Panc1 (cell line): ENCODE measurements around the gene CFAP299. TPM values are rescaled to one million over a fixed set of nuclear protein-coding genes. Genes with fewer than 3 reads are reported as not detected.
A peak's percentile ranks its signal among the peaks of the same experiment; 100 is the strongest.

ENCODE experiments used
- ATAC-seq: fragments of 200-7000 bp; cut with Tn5 transposase; 2 replicates; pipeline ENCODE4 v1.9.1; 2020; ENCODE audit warnings: mild to moderate bottlenecking, moderate library complexity
- BruUV-seq: library from RNA; stranded (reverse); fragments of 400-500 nt; replicated peaks from 2 replicates; lab custom pipeline; 2021; lab: Mats Ljungman, UMichigan
- CTCF ChIA-PET: fragments of 300-600 bp; sonication (Branson Sonifier 250); formaldehyde crosslinking; loops from one replicate; lab custom pipeline; 2022; ENCODE audit warnings: antibody characterized with exemption; lab: Charles Lee
- POLR2A ChIA-PET: fragments of 300-600 bp; sonication (Branson Sonifier 250); formaldehyde crosslinking; loops from one replicate; lab custom pipeline; 2022; ENCODE audit warnings: antibody characterized with exemption; lab: Charles Lee
- DNase-seq: peaks from one replicate; pipeline ENCODE4 v3.0.0-alpha.2; 2010; ENCODE audit warnings: low read depth, low spot score
- H3K27ac ChIP-seq: 2 replicates; pipeline ENCODE4 v1.5.1; 2011; ENCODE audit warnings: mild to moderate bottlenecking, low read length, inconsistent platforms
- H3K27me3 ChIP-seq: fragments of 200-500 bp; sonication (Bioruptor generic); 2 replicates; pipeline ENCODE4 v1.6.0; 2014; ENCODE audit warnings: low read length, inconsistent platforms; ENCODE audit not compliant: control insufficient read depth, insufficient read depth
- H3K36me3 ChIP-seq: fragments of 200-500 bp; sonication (Bioruptor generic); 2 replicates; pipeline ENCODE4 v1.5.1; 2014; ENCODE audit warnings: inconsistent platforms, mild to moderate bottlenecking, low read length, moderate library complexity; ENCODE audit not compliant: control insufficient read depth, insufficient read depth
- H3K4me1 ChIP-seq: 2 replicates; pipeline ENCODE4 v1.5.1; 2011; ENCODE audit warnings: inconsistent platforms, mild to moderate bottlenecking, low read length, moderate library complexity; ENCODE audit not compliant: control insufficient read depth, insufficient read depth
- H3K4me3 ChIP-seq, 2 experiments: 2 replicates each; pipeline ENCODE4 v1.5.1; 2011 to 2012; ENCODE audit warnings: low read depth in 2 of 2, low read length in 2 of 2, mild to moderate bottlenecking in 2 of 2, inconsistent platforms in 1 of 2, moderate library complexity in 1 of 2
- H3K9me3 ChIP-seq: fragments of 200-500 bp; sonication (Bioruptor generic); 2 replicates; pipeline ENCODE4 v1.5.1; 2014; ENCODE audit warnings: low read depth, mild to moderate bottlenecking, inconsistent platforms, low read length, moderate library complexity; ENCODE audit not compliant: control insufficient read depth, insufficient read depth
- CTCF ChIP-seq: fragments of 450-650 bp; IDR thresholded peaks from 2 replicates; pipeline ENCODE4 v1.5.1; 2017; ENCODE audit warnings: mild to moderate bottlenecking
- POLR2AphosphoS5 ChIP-seq: IDR thresholded peaks from 2 replicates; pipeline ENCODE4 v1.6.1; 2012; ENCODE audit warnings: mild to moderate bottlenecking, low read depth, low read length, moderate library complexity
- REST ChIP-seq, 2 experiments: IDR thresholded peaks; 2 replicates each; pipeline ENCODE4 v1.6.1; 2011 to 2012; ENCODE audit warnings: low read depth in 2 of 2, control low read depth in 1 of 2, low read length in 1 of 2, mild to moderate bottlenecking in 1 of 2, moderate library complexity in 1 of 2; ENCODE audit not compliant: insufficient read depth in 1 of 2
- SIN3A ChIP-seq: IDR thresholded peaks from 2 replicates; pipeline ENCODE4 v1.6.1; 2012; ENCODE audit warnings: low read depth, mild to moderate bottlenecking, low read length, moderate library complexity, borderline replicate concordance; ENCODE audit not compliant: insufficient read depth
- TCF7L2 ChIP-seq: IDR thresholded peaks from 2 replicates; pipeline ENCODE4 v1.6.1; 2011; ENCODE audit warnings: mild to moderate bottlenecking, low read depth, low read length, inconsistent platforms
- in situ Hi-C: cut with HindIII; loops from 2 replicates; pipeline ENCODE4 v1.10.0; 2016; ENCODE audit warnings: low sequenced_read_pairs, low pct_unique_long_range_greater_than_20kb
- intact Hi-C: fragments of 100-400 bp; cut with micrococcal nuclease; formaldehyde crosslinking; loops from one replicate; pipeline ENCODE4 v1.10.0; 2022; ENCODE audit not compliant: unreplicated experiment
- total RNA-seq: library from RNA; stranded (reverse); gene quantifications from one replicate; pipeline ENCODE4 v1.2.1, GENCODE V29; 2021; ENCODE audit not compliant: unreplicated experiment

CFAP299 gene
- total RNA-seq, 1 experiment from 2014 or later, result not detected

DNA sequence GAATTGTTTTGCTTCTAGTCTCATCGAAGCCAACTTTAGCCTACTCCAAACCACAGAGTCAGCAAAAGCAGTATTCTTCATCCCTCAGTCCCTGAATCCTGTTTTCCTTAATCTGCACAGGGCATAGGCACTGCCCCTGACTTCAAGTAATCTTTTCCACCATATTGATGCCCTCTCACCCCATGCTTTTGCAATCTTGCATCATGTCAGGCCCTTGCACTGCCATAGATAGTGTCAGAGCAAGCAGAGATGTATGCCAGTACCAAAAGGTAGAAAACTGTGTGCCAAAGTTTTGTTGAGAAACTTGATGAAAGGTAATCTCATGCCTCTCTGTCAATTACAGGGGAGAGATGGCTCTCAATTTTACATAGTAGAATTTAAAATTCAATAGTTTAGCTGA is 131.1 kb downstream of the CFAP299 start:
- H3K4me1 ChIP-seq, result no peaks in the 10 kb centered on the region
- H3K9me3 ChIP-seq, result no peaks in the 10 kb centered on the region
- CTCF ChIA-PET, result no interaction called here
- H3K36me3 ChIP-seq, result no peaks in the 10 kb centered on the region
- DNase-seq, result no peak
- no peak overlapping the region for H3K4me3 ChIP-seq
- no TSS peak for BruUV-seq
- no peak overlapping the region for H3K27ac ChIP-seq
- no peak for ATAC-seq
- in situ Hi-C loops, result no loop called here
- intact Hi-C loops, result no loop called here
- POLR2A ChIA-PET, result no interaction called here
- TF ChIP-seq REST (IDR thresholded peaks at IDR 0.05; ENCODE audit: insufficient read depth in 1 of 2, low read depth in 2 of 2, low read length in 1 of 2) (no peak), POLR2AphosphoS5 (no peak), CTCF (no peak), SIN3A (no peak), TCF7L2 (no peak)
- no peaks in the 10 kb centered on the region for H3K27me3 ChIP-seq

DNA sequence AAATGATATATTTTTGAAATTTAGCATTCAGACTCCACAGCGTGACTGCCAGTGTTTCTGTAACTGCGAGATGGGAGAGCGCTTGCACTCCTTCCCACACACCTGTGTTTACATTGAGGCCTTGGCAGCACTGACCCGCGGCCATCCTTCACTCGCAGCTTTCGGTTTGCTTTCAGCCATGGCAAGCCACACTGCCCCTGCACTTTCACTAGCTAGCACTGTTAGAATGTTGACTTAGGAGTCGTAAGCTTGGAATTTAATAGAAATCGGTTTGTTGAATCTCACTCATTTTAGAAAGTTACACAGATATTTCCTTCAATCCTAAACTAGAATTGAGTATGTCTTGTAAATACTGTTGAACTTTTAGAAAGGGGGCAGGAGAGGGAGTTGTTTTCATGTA is 136.2 kb downstream of the CFAP299 start:
- no TSS peak for BruUV-seq
- intact Hi-C loops, result no loop called here
- ChIA-PET CTCF (no interaction called here), POLR2A (no interaction called here)
- no peaks in the 10 kb centered on the region for H3K36me3 ChIP-seq
- H3K9me3 ChIP-seq, result no peaks in the 10 kb centered on the region
- TF ChIP-seq REST (IDR thresholded peaks at IDR 0.05; ENCODE audit: insufficient read depth in 1 of 2, low read depth in 2 of 2, low read length in 1 of 2) (no peak), SIN3A (no peak), CTCF (no peak), POLR2AphosphoS5 (no peak), TCF7L2 (no peak)
- peak overlapping the region; percentile 12 to 40; a peak in 3 of 4 replicates for H3K4me3 ChIP-seq
- no peaks in the 10 kb centered on the region for H3K27me3 ChIP-seq
- DNase-seq, result no peak
- H3K27ac ChIP-seq, result no peak overlapping the region
- H3K4me1 ChIP-seq, result no peaks in the 10 kb centered on the region
- ATAC-seq, result peak; percentile 80; the same call in 1 of the 2 replicates
- in situ Hi-C loops, result no loop called here
